Upper lobe of right lung (tissue), 1 donor: ENCODE data around the gene ARHGAP42. TPM values are rescaled to one million over a fixed set of nuclear protein-coding genes. Genes with fewer than 3 reads are reported as not detected.
"Not testable (repeated sequence)": the region's sequence is repeated elsewhere in the genome, so short reads cannot be mapped to it uniquely, and the experiment has no call there.

ENCODE experiments used
- ATAC-seq: fragments of 200-7000 bp; cut with Tn5 transposase; one replicate; pipeline ENCODE4 v1.9.1; 2020; ENCODE audit warnings: mild to moderate bottlenecking, moderate library complexity
- DNase-seq: peaks from one replicate; pipeline ENCODE4 v3.0.0-alpha.2; 2020
- H3K27ac ChIP-seq: fragments of 200-600 bp; one replicate; pipeline ENCODE4 v1.8.0; 2022
- H3K27me3 ChIP-seq: fragments of 200-600 bp; one replicate; pipeline ENCODE4 v1.8.0; 2022; ENCODE audit warnings: mild to moderate bottlenecking
- H3K36me3 ChIP-seq: fragments of 200-600 bp; one replicate; pipeline ENCODE4 v1.8.0; 2022
- H3K4me1 ChIP-seq: fragments of 200-600 bp; one replicate; pipeline ENCODE4 v1.8.0; 2022
- H3K4me3 ChIP-seq: fragments of 200-600 bp; one replicate; pipeline ENCODE4 v1.8.0; 2022; ENCODE audit warnings: mild to moderate bottlenecking
- H3K9me3 ChIP-seq: fragments of 200-600 bp; one replicate; pipeline ENCODE4 v1.8.0; 2022
- intact Hi-C: fragments of 100-400 bp; cut with DNase I; formaldehyde crosslinking; loops from one replicate; pipeline ENCODE4 v1.11.0; 2022
- total RNA-seq: library from RNA; stranded (reverse); fragmentation: NEBNext Ultra II Directional; extraction: Animal tissue kit (Norgen Biotek cat#: 25700); gene quantifications from one replicate; pipeline ENCODE4 v1.2.1, GENCODE V29; 2021
- TF ChIP-seq, protein P1 (sequence below): fragments of 200-600 bp; IDR thresholded peaks from one replicate; pipeline ENCODE4 v1.8.0; 2022; ENCODE audit warnings: antibody characterized with exemption
- donor health status: DM: no; HTN: yes; CAD: no; lungs with severe emphysema.

ARHGAP42 gene
- total RNA-seq, 1 donor from 2014 or later = 19.8 TPM

DNA sequence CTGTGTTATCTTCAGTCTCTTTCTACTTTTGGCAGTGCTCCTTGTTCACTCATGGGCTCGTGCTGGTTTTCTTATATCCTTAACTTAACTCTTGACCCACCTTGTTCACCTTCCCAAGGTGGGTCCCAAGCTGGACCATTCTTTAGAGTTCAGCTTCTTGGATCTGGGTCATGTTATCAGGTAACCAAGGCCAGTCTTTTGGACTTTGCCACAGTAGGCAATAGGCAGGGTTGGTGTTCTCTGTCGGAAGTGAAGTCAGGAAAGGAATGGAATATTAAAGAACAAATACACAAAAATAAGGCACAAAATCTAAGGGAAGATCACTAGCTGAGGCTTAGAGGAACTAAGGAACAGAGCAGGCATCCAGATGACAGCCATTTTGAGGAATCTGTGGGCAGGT lies 202.7 kb downstream of the ARHGAP42 start:
- no peak overlapping the region for H3K27ac ChIP-seq
- DNase-seq = no peak
- no peaks in the 10 kb centered on the region for H3K36me3 ChIP-seq
- intact Hi-C loops = no loop called here
- TF ChIP-seq, protein P1, sequence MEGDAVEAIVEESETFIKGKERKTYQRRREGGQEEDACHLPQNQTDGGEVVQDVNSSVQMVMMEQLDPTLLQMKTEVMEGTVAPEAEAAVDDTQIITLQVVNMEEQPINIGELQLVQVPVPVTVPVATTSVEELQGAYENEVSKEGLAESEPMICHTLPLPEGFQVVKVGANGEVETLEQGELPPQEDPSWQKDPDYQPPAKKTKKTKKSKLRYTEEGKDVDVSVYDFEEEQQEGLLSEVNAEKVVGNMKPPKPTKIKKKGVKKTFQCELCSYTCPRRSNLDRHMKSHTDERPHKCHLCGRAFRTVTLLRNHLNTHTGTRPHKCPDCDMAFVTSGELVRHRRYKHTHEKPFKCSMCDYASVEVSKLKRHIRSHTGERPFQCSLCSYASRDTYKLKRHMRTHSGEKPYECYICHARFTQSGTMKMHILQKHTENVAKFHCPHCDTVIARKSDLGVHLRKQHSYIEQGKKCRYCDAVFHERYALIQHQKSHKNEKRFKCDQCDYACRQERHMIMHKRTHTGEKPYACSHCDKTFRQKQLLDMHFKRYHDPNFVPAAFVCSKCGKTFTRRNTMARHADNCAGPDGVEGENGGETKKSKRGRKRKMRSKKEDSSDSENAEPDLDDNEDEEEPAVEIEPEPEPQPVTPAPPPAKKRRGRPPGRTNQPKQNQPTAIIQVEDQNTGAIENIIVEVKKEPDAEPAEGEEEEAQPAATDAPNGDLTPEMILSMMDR = no peak
- peaks cover 3% of the 10 kb centered on the region for H3K4me1 ChIP-seq
- no peaks in the 10 kb centered on the region for H3K9me3 ChIP-seq
- no peak for ATAC-seq
- H3K4me3 ChIP-seq = no peak overlapping the region
- H3K27me3 ChIP-seq = no peaks in the 10 kb centered on the region

DNA sequence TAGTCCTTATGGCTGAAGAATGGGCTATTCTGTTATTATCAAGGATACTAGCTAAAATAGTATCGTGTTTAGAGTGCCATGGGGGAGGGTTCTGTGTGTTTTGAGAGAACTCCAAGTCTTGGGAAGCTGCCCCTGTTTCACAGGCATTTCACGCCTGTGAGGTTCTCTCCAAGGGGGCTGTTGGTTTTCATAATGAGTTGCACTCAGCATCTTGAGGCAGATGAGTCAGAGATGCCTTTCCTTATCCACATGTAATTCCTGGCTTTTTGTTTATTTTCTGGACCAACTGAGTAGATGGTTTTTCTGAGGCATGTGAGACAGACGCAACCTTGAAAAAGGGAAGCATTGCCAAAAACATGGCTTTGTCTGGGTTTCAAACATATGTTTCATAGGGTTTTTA lies 203.7 kb downstream of the ARHGAP42 start:
- no peaks in the 10 kb centered on the region for H3K9me3 ChIP-seq
- no peak overlapping the region for H3K4me3 ChIP-seq
- DNase-seq (no peak), ATAC-seq (no peak)
- H3K36me3 ChIP-seq = no peaks in the 10 kb centered on the region
- TF ChIP-seq, protein P1 = no peak
- intact Hi-C loops = no loop called here
- no peaks in the 10 kb centered on the region for H3K27me3 ChIP-seq
- peaks cover 3% of the 10 kb centered on the region for H3K4me1 ChIP-seq
- no peak overlapping the region for H3K27ac ChIP-seq

DNA sequence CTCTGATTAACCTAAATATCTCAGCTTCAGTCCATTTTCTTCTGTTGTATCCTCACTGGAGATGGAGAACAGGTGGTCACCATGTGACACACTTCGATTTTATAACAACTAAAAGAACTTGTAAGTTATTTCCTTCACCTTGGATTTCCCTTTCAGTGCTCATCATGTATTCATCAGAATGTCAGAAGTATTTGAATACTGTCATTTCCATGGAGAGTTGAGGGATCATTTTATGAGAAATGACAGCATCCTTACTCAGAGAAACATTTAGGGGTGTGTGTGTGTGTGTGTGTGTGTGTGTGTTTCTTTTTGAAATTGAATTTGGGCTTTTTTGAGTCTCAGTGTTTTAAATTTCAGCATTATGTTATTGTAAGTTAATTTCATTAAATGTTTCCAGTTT lies 205.8 kb downstream of the ARHGAP42 start:
- H3K27me3 ChIP-seq = no peaks in the 10 kb centered on the region
- peaks cover 3% of the 10 kb centered on the region for H3K4me1 ChIP-seq
- no peak overlapping the region for H3K27ac ChIP-seq
- H3K36me3 ChIP-seq = no peaks in the 10 kb centered on the region
- TF ChIP-seq, protein P1 = no peak
- DNase-seq (no peak), ATAC-seq (no peak)
- intact Hi-C loops = no loop called here
- H3K9me3 ChIP-seq = no peaks in the 10 kb centered on the region
- H3K4me3 ChIP-seq = no peak overlapping the region

DNA sequence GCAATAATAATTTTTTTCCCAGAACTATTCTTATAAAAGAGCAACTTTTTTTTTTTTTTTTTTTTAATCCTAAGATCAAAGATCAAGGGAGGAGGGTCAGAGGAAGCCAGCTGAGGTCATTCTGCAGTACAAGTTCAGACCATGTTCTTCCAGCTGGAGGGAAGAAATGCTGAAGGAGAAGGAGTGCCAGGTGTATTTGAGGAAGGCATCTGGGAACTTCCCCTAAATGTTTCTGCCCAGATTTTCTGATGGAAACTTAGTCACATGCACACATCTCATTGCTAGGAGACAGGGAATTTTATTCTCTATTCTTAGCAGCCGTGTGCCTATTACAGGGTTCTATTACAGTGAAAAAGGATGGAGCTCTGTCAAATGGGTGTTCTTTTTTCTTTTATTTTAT lies 208.4 kb downstream of the ARHGAP42 start:
- Histone ChIP-seq H3K9me3 (no peaks in the 10 kb centered on the region), H3K27me3 (no peaks in the 10 kb centered on the region)
- no peak for DNase-seq

DNA sequence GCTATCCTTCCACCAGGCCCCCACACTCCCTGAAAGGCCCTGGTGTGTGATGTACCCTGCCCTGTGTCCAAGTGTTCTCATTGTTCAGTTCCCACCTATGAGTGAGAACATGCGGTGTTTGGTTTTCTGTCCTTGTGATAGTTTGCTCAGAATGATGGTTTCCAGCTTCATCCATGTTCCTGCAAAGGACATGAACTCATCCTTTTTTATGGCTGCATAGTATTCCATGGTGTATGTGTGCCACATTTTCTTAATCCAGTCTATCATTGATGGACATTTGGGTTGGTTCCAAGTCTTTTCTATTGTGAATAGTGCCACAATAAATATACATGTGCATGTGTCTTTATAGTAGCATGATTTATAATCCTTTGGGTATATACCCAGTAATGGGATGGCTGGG lies 208.9 kb downstream of the ARHGAP42 start:
- H3K36me3 ChIP-seq, DNase-seq, intact Hi-C loops, H3K4me1 ChIP-seq, ATAC-seq, H3K9me3 ChIP-seq, H3K27me3 ChIP-seq, H3K4me3 ChIP-seq, H3K27ac ChIP-seq: not testable (repeated sequence)

More for the DNA sequence above, 208.4 kb downstream of the ARHGAP42 start:
- Histone ChIP-seq H3K36me3 (no peaks in the 10 kb centered on the region), H3K27ac (no peak overlapping the region), H3K4me3 (no peak overlapping the region), H3K4me1 (peaks cover 3% of the 10 kb centered on the region)
- TF ChIP-seq, protein P1 = no peak
- intact Hi-C loops = no loop called here
- no peak for ATAC-seq

DNA sequence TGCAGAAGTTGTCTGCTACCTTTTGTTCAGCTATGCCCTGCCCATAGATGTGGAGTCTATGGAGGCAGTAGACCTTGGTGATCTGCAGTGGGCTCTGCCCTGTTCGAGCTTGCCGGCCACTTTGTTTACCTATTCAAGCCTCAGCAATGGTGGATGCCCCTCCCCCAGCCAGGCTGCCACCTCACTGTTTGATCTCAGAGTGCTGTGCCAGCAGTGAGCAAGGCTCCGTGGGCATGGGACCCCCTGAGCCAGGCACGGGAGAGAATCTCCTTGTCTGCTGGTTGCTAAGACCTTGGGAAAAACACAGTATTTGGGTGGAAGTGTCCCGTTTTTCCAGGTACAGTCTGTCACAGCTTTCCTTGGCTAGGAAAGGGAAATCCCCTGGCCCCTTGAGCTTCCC lies 214.4 kb downstream of the ARHGAP42 start:
- DNase-seq, H3K9me3 ChIP-seq, H3K27ac ChIP-seq, H3K4me3 ChIP-seq, intact Hi-C loops, ATAC-seq, H3K27me3 ChIP-seq, H3K36me3 ChIP-seq, H3K4me1 ChIP-seq: not testable (repeated sequence)

DNA sequence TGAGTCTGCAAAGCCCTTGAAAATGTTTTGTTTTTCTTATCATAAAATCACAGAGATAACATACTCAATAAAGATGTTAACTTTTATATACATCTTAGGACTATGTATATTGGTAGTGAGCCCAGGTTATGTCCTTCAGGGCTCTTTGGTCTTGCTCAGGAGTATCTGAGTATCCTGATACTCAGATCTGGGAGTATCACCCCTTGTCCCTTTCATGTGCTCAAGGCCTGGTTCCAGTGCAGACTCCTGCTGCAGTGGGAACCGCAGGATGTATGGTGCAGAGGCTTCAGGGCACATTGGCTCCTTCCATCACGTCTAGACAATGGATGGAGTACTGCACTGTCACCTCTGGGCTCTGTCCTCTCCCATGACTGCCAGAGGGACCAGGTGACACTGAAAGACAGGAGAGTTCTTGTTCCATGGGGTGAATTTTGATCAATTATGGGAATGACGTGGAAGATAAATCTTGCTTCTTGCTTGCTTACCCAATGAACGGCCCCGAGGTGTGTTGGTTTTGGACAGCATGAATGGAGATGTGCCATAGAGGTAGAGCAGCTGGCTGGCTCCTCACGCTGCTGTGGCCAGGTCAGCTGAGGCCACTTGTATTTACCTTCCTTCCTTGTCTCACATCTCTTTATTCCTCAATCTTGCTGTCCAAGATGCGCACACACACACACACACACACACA lies 215.5 kb downstream of the ARHGAP42 start:
- TF ChIP-seq, protein P1 = no peak
- Histone ChIP-seq H3K36me3 (no peaks in the 10 kb centered on the region), H3K4me1 (no peaks in the 10 kb centered on the region), H3K9me3 (no peaks in the 10 kb centered on the region), H3K4me3 (no peak overlapping the region), H3K27me3 (no peaks in the 10 kb centered on the region), H3K27ac (no peak overlapping the region)
- ATAC-seq (peak; percentile 16), DNase-seq (no peak)
- intact Hi-C loops = no loop called here
